Sigmoid colon (tissue), 4 donors: ENCODE results near the gene LCN1.
"Not testable (repeated sequence)": the region's sequence is repeated elsewhere in the genome, so short reads cannot be mapped to it uniquely, and the experiment has no call there.

ENCODE experiments used
- POLR2A ChIP-seq, 2 donors: fragments of 450-650 bp; IDR thresholded peaks; one replicate each; pipeline ENCODE4 v1.6.1; 2016; ENCODE audit warnings: antibody characterized with exemption in 2 of 2, mild to moderate bottlenecking in 2 of 2, moderate library complexity in 2 of 2
- POLR2AphosphoS5 ChIP-seq, 4 donors: sonication (generic); formaldehyde crosslinking; IDR thresholded peaks; one replicate each; pipeline ENCODE4 v1.6.1; 2017; ENCODE audit warnings: antibody characterized with exemption in 4 of 4
- TF ChIP-seq, protein P1 (sequence below), 4 experiments: fragments of 450-650 bp in 3 of 4; fragments of 200-600 bp in 1 of 4; IDR thresholded peaks; one replicate each; pipeline ENCODE4 v1.5.1; 2016 to 2019; ENCODE audit warnings: antibody characterized with exemption in 4 of 4, mild to moderate bottlenecking in 3 of 4, moderate library complexity in 2 of 4

DNA sequence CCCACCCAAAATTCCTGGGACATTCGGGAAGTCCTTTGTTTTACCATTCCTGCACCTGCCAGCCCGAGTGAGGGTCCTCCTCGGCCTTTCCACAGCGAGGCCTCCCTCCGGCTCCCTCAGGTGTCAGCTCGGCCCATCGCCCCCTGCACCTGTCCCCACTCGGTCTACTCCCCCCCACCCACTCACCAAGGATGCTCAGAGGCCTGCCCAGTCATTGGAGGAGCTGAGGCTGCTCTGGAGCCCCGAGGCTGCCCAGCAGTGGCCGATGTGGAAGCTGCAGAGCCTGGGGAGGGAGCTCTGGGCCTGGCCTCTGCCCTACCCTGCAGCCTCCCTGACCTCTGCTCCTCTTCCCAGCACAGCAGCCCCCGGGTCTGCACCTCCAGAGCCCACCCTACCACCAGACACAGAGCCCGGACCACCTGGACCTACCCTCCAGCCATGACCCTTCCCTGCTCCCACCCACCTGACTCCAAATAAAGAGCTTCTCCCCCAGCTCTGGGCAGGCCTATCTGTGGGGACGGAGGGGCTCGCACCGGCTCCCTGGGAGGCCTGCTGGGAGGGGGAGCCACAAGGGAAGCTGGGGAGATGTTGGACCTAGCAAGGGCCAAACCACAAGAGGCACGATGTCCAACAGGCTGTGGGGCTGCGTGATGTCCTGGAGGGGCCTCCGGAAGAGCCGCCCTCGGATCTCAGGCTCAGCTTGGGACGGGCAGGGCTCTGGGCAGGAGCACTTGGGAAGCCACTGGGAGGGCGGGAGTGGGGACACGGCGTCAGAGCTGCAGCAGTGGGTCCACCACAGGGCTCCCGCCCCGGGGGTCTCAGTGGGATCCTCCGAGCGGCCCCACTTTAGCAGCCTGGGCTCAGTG lies 28.5 kb downstream of the LCN1 start:
- TF ChIP-seq, protein P1, sequence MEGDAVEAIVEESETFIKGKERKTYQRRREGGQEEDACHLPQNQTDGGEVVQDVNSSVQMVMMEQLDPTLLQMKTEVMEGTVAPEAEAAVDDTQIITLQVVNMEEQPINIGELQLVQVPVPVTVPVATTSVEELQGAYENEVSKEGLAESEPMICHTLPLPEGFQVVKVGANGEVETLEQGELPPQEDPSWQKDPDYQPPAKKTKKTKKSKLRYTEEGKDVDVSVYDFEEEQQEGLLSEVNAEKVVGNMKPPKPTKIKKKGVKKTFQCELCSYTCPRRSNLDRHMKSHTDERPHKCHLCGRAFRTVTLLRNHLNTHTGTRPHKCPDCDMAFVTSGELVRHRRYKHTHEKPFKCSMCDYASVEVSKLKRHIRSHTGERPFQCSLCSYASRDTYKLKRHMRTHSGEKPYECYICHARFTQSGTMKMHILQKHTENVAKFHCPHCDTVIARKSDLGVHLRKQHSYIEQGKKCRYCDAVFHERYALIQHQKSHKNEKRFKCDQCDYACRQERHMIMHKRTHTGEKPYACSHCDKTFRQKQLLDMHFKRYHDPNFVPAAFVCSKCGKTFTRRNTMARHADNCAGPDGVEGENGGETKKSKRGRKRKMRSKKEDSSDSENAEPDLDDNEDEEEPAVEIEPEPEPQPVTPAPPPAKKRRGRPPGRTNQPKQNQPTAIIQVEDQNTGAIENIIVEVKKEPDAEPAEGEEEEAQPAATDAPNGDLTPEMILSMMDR (IDR thresholded peaks at IDR 0.05): not testable (repeated sequence)
- not testable (repeated sequence) for TF ChIP-seq POLR2AphosphoS5, POLR2A (IDR thresholded peaks at IDR 0.05)
